A549 treated with AZD9567 at 1 μM for 4 hours (cell line): ENCODE measurements around the gene DHRS12. TPM values are rescaled to one million over a fixed set of nuclear protein-coding genes. Genes with fewer than 3 reads are reported as not detected.

Experiments
- total RNA-seq: library from RNA; stranded (reverse); fragments of 200-300 nt; extraction: Qiagen RNA extraction; gene quantifications from 5 replicates; pipeline ENCODE4 v1.2.3, GENCODE V29; 2022; ENCODE audit not compliant: insufficient read depth

DHRS12 gene, protein sequence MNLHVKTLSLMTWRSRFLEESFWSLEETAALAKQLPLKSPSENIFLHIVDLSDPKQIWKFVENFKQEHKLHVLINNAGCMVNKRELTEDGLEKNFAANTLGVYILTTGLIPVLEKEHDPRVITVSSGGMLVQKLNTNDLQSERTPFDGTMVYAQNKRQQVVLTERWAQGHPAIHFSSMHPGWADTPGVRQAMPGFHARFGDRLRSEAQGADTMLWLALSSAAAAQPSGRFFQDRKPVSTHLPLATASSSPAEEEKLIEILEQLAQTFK
- total RNA-seq: 3.9 to 8.5 TPM (median 4.1 TPM) in 5 replicates

DNA sequence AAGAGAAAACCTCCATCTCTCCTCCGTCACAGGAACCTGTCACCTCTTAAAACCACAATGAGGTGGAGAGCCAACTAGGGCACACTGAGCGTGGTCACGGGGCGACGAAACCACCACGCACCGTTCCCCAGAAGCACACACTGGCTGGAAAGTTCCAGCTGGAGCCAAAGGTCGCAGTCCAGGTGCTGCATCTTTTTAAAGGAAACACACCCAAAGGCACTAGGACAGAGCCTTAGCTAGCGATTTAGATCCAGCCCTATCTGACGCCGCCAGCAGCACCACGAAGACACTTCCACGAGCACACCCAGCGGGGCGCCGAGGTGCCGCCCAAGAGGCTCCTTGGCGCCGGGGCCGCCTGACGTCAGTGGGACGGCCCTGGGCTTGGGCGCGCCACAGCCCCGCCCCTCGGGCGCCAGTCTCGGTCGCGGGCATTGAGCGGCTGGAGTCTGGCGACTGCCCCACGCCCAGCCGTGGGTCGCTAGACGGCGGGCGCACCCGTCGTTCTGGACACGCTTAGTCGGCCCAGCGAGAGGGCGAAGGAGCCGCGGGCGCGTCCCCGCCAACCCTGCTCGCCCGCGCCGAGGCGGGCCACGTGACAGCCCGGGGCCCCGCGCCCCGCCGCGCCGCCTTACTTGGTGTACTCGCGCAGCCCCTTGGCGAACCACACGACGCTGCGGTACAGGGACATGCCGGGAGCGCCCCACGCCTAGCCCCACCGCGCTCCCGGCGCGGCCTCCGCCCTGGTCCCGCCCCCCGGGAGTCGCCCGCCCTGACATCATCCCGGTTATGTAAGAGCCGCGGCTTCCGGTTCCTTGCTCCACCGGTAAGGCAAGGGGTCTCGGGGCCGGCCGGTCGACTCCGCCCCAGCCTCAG lies at the start of gene DHRS12:
TSS of gene DHRS12 (minus strand) at position 742 of the 873 bp plus-strand sequence. CDS start 4,504 bp downstream, outside the sequence.

DNA sequence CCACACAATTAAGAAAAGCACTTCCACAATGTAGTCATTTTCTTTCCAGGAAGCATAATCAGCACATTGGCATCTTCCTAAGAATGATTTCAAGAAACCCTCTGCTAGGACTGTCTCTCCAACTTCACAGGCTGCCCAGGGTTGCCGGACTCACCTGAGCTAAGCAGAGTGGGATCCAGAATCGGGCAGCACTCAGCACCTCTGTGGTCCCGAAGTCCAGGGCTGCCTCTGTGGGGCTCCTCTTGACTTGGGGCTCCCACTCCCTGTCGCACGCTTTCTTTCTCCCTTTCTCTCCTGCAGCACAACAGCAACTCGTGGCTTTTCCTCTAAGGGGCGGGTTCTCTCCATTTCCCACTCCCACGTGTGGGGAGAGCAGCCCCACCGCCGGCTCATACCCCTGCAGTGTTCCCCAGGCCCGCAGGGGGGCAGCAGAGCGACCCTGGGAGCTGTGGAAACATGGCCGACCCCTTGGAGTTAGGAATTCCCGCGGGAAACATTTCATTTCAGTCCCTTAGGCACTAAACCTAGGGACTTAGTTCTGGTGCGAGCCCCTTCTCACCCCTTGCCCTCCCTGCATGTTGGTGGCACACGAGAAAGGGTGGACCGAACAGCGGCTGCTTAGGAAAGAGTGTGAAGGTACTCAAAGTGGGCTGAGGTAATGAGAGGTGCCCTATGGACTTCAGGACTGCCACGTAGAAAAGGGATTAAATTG lies 41.1 kb upstream of the DHRS12 start, which contains the start of gene TMEM272:
TSS of gene TMEM272 (minus strand) at position 316 of the 712 bp plus-strand sequence. CDS start 6,647 bp downstream, outside the sequence.

Other genes starting within 250 kb of the DHRS12 start
- gene WDFY2, start 219.7 kb downstream of the DHRS12 start, total RNA-seq: 2.4 to 3.2 TPM (median 2.8 TPM) in 5 replicates
- gene TMEM272, start 41.0 kb upstream of the DHRS12 start, total RNA-seq: not detected in 5 replicates
- gene CCDC70, start 57.8 kb upstream of the DHRS12 start, total RNA-seq: 0.07 TPM in 1 of 5 replicates, not detected in the others
- gene ATP7B, start 207.3 kb upstream of the DHRS12 start, total RNA-seq: 1.8 to 3.5 TPM (median 2.1 TPM) in 5 replicates
- 3.5 to 7.3 TPM (median 6.6 TPM) in 5 replicates for gene ALG11, start 208.2 kb upstream of the DHRS12 start, total RNA-seq
- 5.3 to 8.5 TPM (median 6.1 TPM) in 5 replicates for gene UTP14C, start 220.5 kb upstream of the DHRS12 start, total RNA-seq